HG03354 (cell line): ENCODE results near the gene BNIP5.

Source experiments
- ATAC-seq: cut with Tn5 transposase; IDR thresholded peaks from one replicate; pipeline ENCODE4 v1.9.1; 2021; ENCODE audit warnings: mild to moderate bottlenecking; ENCODE audit not compliant: unreplicated experiment, poor library complexity, severe bottlenecking

The BNIP5 gene

DNA sequence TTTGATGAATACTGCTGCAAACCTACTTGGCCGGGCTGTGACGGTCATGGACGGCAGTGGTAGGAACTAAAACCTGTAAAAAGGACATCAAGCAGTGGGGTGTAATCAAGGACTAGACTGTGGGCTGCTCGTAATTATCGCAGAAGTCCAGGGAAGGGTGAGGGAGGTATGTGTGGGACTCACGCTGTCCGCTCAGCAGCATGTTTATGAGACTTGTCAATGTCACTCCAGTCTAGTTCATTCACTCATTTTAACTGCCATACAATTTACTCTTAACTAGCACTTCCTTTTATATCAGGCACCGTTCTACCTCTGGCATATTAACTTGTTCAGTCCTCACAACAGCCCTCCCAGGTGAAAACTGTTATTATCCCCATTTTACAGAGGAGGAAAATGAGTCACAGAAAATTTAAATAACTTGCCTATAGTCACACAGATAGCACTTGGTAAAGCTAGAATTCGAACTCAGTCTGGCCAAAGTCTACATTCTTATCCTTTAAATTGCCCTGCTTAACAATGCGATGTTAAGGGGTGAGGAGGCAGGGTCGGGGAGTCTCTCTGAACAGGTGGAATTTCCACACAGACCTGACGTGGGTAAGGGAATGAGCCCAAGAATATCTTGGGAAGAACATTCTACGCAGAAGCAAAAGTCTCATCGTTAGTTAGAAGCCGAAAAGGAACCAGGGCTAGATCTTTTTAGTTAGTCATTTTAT, 62.7 kb downstream of the BNIP5 start:
- no peak for ATAC-seq

DNA sequence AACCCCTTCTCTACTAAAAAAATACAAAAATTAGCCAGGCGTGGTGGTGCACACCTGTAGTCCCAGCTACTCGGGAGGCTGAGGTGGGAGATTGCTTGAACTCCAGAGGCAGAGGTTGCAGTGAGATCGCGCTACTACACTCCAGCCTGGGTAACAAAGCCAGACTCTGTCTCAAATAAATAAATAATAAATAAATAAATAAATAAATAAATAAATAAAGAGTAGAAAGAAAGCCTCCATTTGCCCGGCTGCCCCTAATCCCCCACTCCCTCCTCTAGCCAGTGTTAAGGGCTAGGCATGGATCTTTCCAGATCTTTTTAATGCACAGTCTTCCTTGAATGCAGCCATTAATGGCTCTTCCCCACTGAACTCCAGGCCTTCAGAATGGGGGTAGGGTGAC, 63.6 kb downstream of the BNIP5 start:
- ATAC-seq: no peak

DNA sequence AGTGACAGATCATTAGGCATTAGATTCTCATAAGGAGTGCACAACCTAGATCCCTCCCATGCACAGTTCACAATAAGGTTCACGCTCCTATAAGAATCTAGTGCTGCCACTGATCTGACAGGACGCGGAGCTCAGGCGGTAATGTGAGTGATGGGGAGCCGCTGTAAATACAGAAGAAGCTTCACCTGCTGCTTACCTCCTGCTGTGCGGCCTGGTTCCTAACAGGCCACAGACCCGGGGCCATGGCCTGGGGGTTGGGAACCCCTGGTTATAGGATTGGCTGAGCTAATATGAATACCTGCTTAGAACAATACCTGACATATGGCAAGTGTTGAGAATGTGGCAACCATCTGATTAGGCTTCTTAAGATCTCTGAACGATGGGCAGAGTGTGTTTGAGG, 64.5 kb downstream of the BNIP5 start:
- no peak for ATAC-seq

DNA sequence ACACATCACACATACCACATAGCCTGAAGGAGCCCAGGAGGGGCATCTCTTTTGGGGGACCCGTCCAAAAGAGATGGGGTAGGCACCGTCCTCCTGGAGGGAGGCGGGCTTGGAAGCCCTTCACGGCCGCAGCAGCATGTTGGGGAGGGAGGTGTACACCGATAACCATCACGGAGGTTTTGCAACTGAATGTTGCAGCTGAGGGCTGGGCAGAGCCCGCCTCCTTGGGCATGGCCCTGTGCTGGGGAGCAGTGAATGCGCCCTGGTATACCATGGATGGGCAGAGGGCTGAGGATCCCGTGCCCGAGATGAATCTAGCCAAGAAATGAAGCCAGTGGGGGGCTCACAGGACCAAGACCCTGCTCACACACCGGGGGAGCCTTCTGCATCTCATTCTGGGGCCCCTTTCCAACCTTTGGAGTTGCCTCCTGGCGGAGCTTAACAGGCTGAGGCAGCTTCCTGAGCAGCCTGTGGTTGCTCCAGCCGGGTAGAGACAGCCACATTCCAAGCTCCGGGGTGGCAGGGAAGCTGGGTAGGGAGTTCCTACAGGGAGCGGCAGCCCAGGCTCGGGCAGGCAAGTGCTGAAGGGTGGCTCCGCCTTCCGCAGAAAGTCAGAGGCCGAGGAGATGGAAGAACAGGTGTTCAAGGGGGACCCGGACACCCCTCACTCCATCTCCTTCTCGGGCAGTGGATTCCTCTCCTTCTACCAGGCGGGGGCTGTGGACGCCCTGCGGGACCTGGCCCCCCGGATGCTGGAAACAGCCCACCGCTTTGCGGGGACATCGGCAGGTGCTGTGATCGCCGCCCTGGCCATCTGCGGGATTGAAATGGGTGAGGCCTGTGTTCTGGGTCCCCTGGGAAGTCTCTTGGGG, 66.6 kb downstream of the BNIP5 start, which contains the start of gene PNPLA1:
Gene PNPLA1 (plus strand): TSS at position 227 of the 872 bp plus-strand sequence. CDS start 400 bp downstream, at position 627.
- ATAC-seq: no peak

DNA sequence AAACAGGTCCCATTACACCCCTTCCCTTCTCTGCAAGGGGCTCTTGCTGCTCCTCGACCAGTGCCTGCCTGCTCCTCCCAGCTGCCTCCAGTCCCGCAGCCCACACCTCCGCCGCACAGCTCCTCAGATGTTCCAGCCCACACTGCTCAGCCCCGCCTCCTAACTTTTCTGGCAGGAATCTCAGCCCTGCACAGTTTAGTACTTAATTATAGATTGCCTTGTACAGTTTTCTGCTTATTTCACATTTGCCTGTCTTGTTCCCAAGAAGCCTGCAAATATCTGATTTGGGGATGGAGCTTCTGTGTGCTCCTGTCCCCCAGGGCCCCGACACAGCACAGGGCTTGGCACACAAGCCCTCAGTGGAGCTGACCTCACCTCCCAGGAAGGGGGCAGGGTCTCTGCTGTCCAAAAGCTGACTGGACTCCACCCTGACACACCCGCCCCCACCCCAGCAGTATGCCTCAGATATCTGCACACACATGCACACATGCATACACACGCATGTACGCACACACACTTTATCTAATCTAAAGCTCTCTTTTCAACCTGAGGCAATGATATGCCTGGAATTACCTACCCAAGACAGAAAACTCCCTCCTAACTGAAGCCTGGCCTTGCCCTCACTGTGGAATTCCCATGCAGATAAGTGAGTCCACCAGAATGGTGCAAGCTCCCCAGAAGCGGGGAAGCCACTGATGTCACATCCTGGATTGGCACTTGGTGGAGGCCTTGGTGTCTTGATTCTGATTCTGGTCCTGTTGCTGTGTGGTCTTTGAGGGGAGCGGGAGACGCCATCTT, 68.0 kb downstream of the BNIP5 start:
- ATAC-seq: no peak

DNA sequence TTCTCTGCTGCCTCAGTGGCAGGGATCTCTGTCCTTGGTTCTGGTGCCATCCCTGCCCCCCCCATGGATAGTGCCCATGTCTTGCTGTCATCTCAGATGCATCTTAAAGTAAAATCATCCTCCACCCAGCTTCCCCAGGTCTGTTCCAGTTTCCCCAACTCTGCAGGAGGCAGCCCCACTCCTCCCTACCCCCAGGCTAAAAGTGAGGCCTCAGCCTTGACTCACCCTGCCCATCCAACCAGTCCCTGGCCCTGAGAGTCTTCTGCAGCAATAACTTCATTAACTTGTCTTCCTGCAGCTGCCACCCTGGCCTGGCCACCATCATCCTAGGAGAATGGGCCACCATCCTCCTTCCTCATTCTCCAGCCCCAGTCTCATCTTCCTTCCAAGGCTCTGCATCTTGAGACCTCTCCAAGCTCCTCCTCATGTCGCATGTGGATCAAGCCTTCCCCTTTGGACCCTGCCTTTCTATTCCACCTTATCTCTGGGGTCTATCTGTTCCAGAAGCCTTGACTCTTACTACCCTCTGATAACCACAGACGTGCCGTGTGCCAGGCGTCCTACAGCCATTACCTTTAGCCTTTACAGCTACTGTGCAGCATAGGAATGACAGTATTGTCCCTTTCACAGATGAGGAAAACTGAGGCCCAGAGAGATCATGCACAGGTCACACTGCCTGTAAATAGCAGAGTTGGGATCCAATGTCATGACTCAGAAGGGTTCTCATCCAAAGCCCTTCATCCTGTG, 68.8 kb downstream of the BNIP5 start:
- ATAC-seq: no peak

DNA sequence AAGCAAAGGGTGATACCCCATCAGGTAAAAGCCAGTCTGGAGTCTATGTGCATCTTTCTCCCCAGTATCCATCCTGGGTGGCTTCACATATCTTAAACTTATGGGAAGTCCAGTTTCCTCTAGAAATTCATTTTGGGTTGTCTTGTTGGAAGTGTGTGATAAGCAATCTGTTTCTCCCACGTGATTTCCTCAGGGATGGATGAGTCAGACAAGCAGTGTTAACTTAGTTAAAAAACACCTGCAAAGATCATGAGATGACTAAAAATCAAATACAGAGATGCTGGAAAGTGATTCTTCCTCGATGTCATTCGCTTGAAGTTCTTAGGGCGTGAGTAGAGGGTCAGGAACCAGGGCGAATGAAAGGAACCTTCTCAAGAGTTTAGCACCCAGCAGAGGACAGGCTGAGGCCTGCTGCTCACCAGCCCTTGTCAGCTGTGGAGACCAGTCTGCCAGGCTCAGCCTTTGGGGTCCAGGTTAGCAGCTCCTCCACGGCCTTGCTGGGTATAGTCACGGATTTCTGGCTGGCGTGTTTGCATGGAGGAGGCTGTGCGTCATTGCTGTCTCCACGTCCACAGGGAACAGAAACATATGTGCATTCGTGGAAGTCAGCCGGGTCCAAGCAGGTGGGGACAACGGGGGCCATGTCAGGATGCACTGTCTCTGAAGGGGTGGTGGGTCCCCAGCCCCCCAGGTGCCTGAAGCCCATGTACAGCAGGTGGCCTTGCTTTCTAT, 69.6 kb downstream of the BNIP5 start:
- ATAC-seq: no peak
